ENCODE results near the gene ELF5. TPM values are rescaled to one million over a fixed set of nuclear protein-coding genes. Genes with fewer than 3 reads are reported as not detected.

Gene ELF5
- total RNA-seq, 1 experiment from 2014 or later = 0.11 TPM

- ChIA-PET POLR2A (no interaction called here), CTCF (no interaction called here)
These were observed 17.1 kb upstream of the ELF5 start for GRCh38 chr11:34530545-34531234.

GRCh38 chr11:34529643-34530042 lies 16.0 kb upstream of the ELF5 start:
- no peaks in the 10 kb centered on the region for H3K4me1 Mint-ChIP-seq (ENCODE audit: low read depth, unreplicated experiment)
- H3K36me3 Mint-ChIP-seq (ENCODE audit: insufficient read depth, unreplicated experiment) = no peaks in the 10 kb centered on the region
- POLR2A ChIA-PET = no interaction called here
- no TSS peak for BruUV-seq (replicated peaks)
- H3K4me3 ChIP-seq (ENCODE audit: low read depth, low read length) = no peak overlapping the region
- no peak for DNase-seq
- H3K36me3 ChIP-seq (ENCODE audit: control insufficient read depth, insufficient read depth, low read length) = no peaks in the 10 kb centered on the region
- H3K4me1 ChIP-seq = no peaks in the 10 kb centered on the region
- H3K9me3 ChIP-seq = no peaks in the 10 kb centered on the region
- peaks cover 6% of the 10 kb centered on the region for H3K27me3 Mint-ChIP-seq (ENCODE audit: insufficient read depth, unreplicated experiment)
- CTCF ChIA-PET = no interaction called here
- H3K27ac Mint-ChIP-seq (ENCODE audit: unreplicated experiment) = no peak overlapping the region
- no peak overlapping the region for H3K4me3 Mint-ChIP-seq (ENCODE audit: unreplicated experiment)
- H3K27me3 ChIP-seq (replicated peaks; ENCODE audit: control insufficient read depth, insufficient read depth, low read length) = 0 out of 2 replicates have a peak, but pooled peaks cover 2% of the 10 kb centered on the region
- intact Hi-C loops (cut with micrococcal nuclease; ENCODE audit: unreplicated experiment) = no loop called here
- TF ChIP-seq CTCF (IDR thresholded peaks at IDR 0.05; ENCODE audit: insufficient read depth in 1 of 2, low read depth in 1 of 2, low read length in 1 of 2, severe bottlenecking in 1 of 2, unreplicated experiment in 1 of 2) = no peak
- H3K9me3 Mint-ChIP-seq (ENCODE audit: unreplicated experiment) = peaks cover 16% of the 10 kb centered on the region

More at GRCh38 chr11:34530545-34531234, 17.1 kb upstream of the ELF5 start:
- H3K27me3 ChIP-seq (replicated peaks; ENCODE audit: control insufficient read depth, insufficient read depth, low read length) = 0 out of 2 replicates have a peak, but pooled peaks cover 2% of the 10 kb centered on the region
- peaks cover 22% of the 10 kb centered on the region for H3K9me3 Mint-ChIP-seq (ENCODE audit: unreplicated experiment)
- no peaks in the 10 kb centered on the region for H3K36me3 ChIP-seq (ENCODE audit: control insufficient read depth, insufficient read depth, low read length)
- no peak overlapping the region for H3K4me3 Mint-ChIP-seq (ENCODE audit: unreplicated experiment)
- intact Hi-C loops (cut with micrococcal nuclease; ENCODE audit: unreplicated experiment) = no loop called here
- no peaks in the 10 kb centered on the region for H3K9me3 ChIP-seq
- H3K4me3 ChIP-seq (ENCODE audit: low read depth, low read length) = no peak overlapping the region
- no peak for TF ChIP-seq CTCF (IDR thresholded peaks at IDR 0.05; ENCODE audit: insufficient read depth in 1 of 2, low read depth in 1 of 2, low read length in 1 of 2, severe bottlenecking in 1 of 2, unreplicated experiment in 1 of 2)
- H3K27me3 Mint-ChIP-seq (ENCODE audit: insufficient read depth, unreplicated experiment) = peaks cover 6% of the 10 kb centered on the region
- no peaks in the 10 kb centered on the region for H3K4me1 ChIP-seq
- H3K27ac Mint-ChIP-seq (ENCODE audit: unreplicated experiment) = no peak overlapping the region
- H3K36me3 Mint-ChIP-seq (ENCODE audit: insufficient read depth, unreplicated experiment) = no peaks in the 10 kb centered on the region
- BruUV-seq (replicated peaks) = no TSS peak
- H3K4me1 Mint-ChIP-seq (ENCODE audit: low read depth, unreplicated experiment) = no peaks in the 10 kb centered on the region
- DNase-seq = no peak

- Histone ChIP-seq H3K36me3 (ENCODE audit: control insufficient read depth, insufficient read depth, low read length) (no peaks in the 10 kb centered on the region), H3K4me3 (ENCODE audit: low read depth, low read length) (no peak overlapping the region), H3K9me3 (no peaks in the 10 kb centered on the region), H3K27me3 (replicated peaks; ENCODE audit: control insufficient read depth, insufficient read depth, low read length) (no peaks in the 10 kb centered on the region), H3K4me1 (no peaks in the 10 kb centered on the region)
- peaks cover 6% of the 10 kb centered on the region for H3K27me3 Mint-ChIP-seq (ENCODE audit: insufficient read depth, unreplicated experiment)
- no peaks in the 10 kb centered on the region for H3K36me3 Mint-ChIP-seq (ENCODE audit: insufficient read depth, unreplicated experiment)
- no TSS peak for BruUV-seq (replicated peaks)
- DNase-seq = no peak
- POLR2A ChIA-PET = no interaction called here
- intact Hi-C loops (cut with micrococcal nuclease; ENCODE audit: unreplicated experiment) = no loop called here
- CTCF ChIA-PET = no interaction called here
- no peaks in the 10 kb centered on the region for H3K4me1 Mint-ChIP-seq (ENCODE audit: low read depth, unreplicated experiment)
- H3K9me3 Mint-ChIP-seq (ENCODE audit: unreplicated experiment) = peaks cover 6% of the 10 kb centered on the region
- no peak overlapping the region for H3K4me3 Mint-ChIP-seq (ENCODE audit: unreplicated experiment)
- TF ChIP-seq CTCF (IDR thresholded peaks at IDR 0.05; ENCODE audit: insufficient read depth in 1 of 2, low read depth in 1 of 2, low read length in 1 of 2, severe bottlenecking in 1 of 2, unreplicated experiment in 1 of 2) = no peak
- H3K27ac Mint-ChIP-seq (ENCODE audit: unreplicated experiment) = no peak overlapping the region
These were observed 14.5 kb upstream of the ELF5 start for GRCh38 chr11:34528072-34528471.
